Measurements from ENCODE around the gene LTBR.

LTBR gene

GRCh38 chr12:6363330-6364043, 20.5 kb upstream of the LTBR start:
- Histone ChIP-seq H2BK120ac (ENCODE audit: low read depth, low read length) (no peak overlapping the region), H3K27me3 (ENCODE audit: insufficient read depth, low read length, poor library complexity) (no peaks in the 10 kb centered on the region), H3K4me3 (ENCODE audit: low read length) (peak overlapping the region; percentile 23), H3K79me1 (ENCODE audit: low read length) (peaks cover 3% of the 10 kb centered on the region), H3K18ac (ENCODE audit: low read length) (peak overlapping the region; percentile 53), H4K5ac (ENCODE audit: low read length) (no peak overlapping the region), H2AK5ac (ENCODE audit: low read length) (no peak overlapping the region), H3K27ac (ENCODE audit: low read depth, low read length) (peak overlapping the region; percentile 36), H3K79me2 (ENCODE audit: control insufficient read depth, insufficient read depth, low read length) (peaks cover 5% of the 10 kb centered on the region), H3K4me1 (ENCODE audit: control insufficient read depth, low read depth, low read length) (no peaks in the 10 kb centered on the region), H3K23ac (ENCODE audit: low read length) (peak overlapping the region; percentile 100), H4K8ac (ENCODE audit: low read depth, low read length) (no peak overlapping the region), H3K4ac (ENCODE audit: low read depth, low read length) (peak overlapping the region; percentile 89), H3K4me2 (ENCODE audit: low read length) (peak overlapping the region; percentile 97), H3K56ac (ENCODE audit: low read length) (peak overlapping the region; percentile 92), H3K9ac (ENCODE audit: low read length) (peak overlapping the region; percentile 86), H2BK15ac (replicated peaks; ENCODE audit: low read depth) (no peak overlapping the region), H2BK5ac (ENCODE audit: low read length) (peak overlapping the region; percentile 41), H3K36me3 (ENCODE audit: control insufficient read depth, insufficient read depth, low read length) (peaks cover 2% of the 10 kb centered on the region)
- peak; percentile 73 for DNase-seq
- no CpG with 5 or more reads among the region's 59 CpGs for WGBS (ENCODE audit: extremely low coverage, insufficient coverage, low lambda C conversion rate)

- H3K4me2 ChIP-seq (ENCODE audit: low read length): peak overlapping the region; percentile 97
- no peak overlapping the region for H2BK120ac ChIP-seq (ENCODE audit: low read depth, low read length)
- no peak overlapping the region for H3K4ac ChIP-seq (ENCODE audit: low read depth, low read length)
- peak overlapping the region; percentile 23 for H3K4me3 ChIP-seq (ENCODE audit: low read length)
- no peak for DNase-seq
- no peaks in the 10 kb centered on the region for H3K4me1 ChIP-seq (ENCODE audit: control insufficient read depth, low read depth, low read length)
- peaks cover 6% of the 10 kb centered on the region for H3K79me2 ChIP-seq (ENCODE audit: control insufficient read depth, insufficient read depth, low read length)
- H4K5ac ChIP-seq (ENCODE audit: low read length): no peak overlapping the region
- H2BK5ac ChIP-seq (ENCODE audit: low read length): peak overlapping the region; percentile 41
- H3K56ac ChIP-seq (ENCODE audit: low read length): peak overlapping the region; percentile 92
- H3K27ac ChIP-seq (ENCODE audit: low read depth, low read length): peak overlapping the region; percentile 36
- no peaks in the 10 kb centered on the region for H3K27me3 ChIP-seq (ENCODE audit: insufficient read depth, low read length, poor library complexity)
- H2BK15ac ChIP-seq (replicated peaks; ENCODE audit: low read depth): no peak overlapping the region
- H4K8ac ChIP-seq (ENCODE audit: low read depth, low read length): no peak overlapping the region
- peaks cover 3% of the 10 kb centered on the region for H3K79me1 ChIP-seq (ENCODE audit: low read length)
- peak overlapping the region; percentile 53 for H3K18ac ChIP-seq (ENCODE audit: low read length)
- H3K36me3 ChIP-seq (ENCODE audit: control insufficient read depth, insufficient read depth, low read length): peaks cover 2% of the 10 kb centered on the region
- WGBS (ENCODE audit: extremely low coverage, insufficient coverage, low lambda C conversion rate): 86% methylated on average over 1 of the region's 15 CpGs
- peak overlapping the region; percentile 86 for H3K9ac ChIP-seq (ENCODE audit: low read length)
- no peak overlapping the region for H2AK5ac ChIP-seq (ENCODE audit: low read length)
- no peak overlapping the region for H3K23ac ChIP-seq (ENCODE audit: low read length)
These were observed 20.0 kb upstream of the LTBR start for GRCh38 chr12:6364044-6364374.

GRCh38 chr12:6367065-6367968, 16.6 kb upstream of the LTBR start:
- no peaks in the 10 kb centered on the region for H3K27me3 ChIP-seq (ENCODE audit: insufficient read depth, low read length, poor library complexity)
- no peak overlapping the region for H2BK15ac ChIP-seq (replicated peaks; ENCODE audit: low read depth)
- no peak overlapping the region for H3K4me3 ChIP-seq (ENCODE audit: low read length)
- no peak overlapping the region for H4K8ac ChIP-seq (ENCODE audit: low read depth, low read length)
- H4K5ac ChIP-seq (ENCODE audit: low read length): no peak overlapping the region
- peaks cover 19% of the 10 kb centered on the region for H3K79me2 ChIP-seq (ENCODE audit: control insufficient read depth, insufficient read depth, low read length)
- no peak for DNase-seq
- no peak overlapping the region for H2BK120ac ChIP-seq (ENCODE audit: low read depth, low read length)
- H3K18ac ChIP-seq (ENCODE audit: low read length): no peak overlapping the region
- H3K4ac ChIP-seq (ENCODE audit: low read depth, low read length): no peak overlapping the region
- no peak overlapping the region for H3K9ac ChIP-seq (ENCODE audit: low read length)
- no peak overlapping the region for H3K27ac ChIP-seq (ENCODE audit: low read depth, low read length)
- H3K36me3 ChIP-seq (ENCODE audit: control insufficient read depth, insufficient read depth, low read length): no peaks in the 10 kb centered on the region
- peaks cover 4% of the 10 kb centered on the region for H3K79me1 ChIP-seq (ENCODE audit: low read length)
- H3K23ac ChIP-seq (ENCODE audit: low read length): no peak overlapping the region
- H2AK5ac ChIP-seq (ENCODE audit: low read length): no peak overlapping the region
- no CpG with 5 or more reads among the region's 11 CpGs for WGBS (ENCODE audit: extremely low coverage, insufficient coverage, low lambda C conversion rate)
- no peak overlapping the region for H2BK5ac ChIP-seq (ENCODE audit: low read length)
- peaks cover 10% of the 10 kb centered on the region for H3K4me1 ChIP-seq (ENCODE audit: control insufficient read depth, low read depth, low read length)
- peak overlapping the region; percentile 15 for H3K56ac ChIP-seq (ENCODE audit: low read length)
- no peak overlapping the region for H3K4me2 ChIP-seq (ENCODE audit: low read length)

GRCh38 chr12:6367969-6368892, 15.7 kb upstream of the LTBR start:
- H3K4me2 ChIP-seq (ENCODE audit: low read length): no peak overlapping the region
- H3K36me3 ChIP-seq (ENCODE audit: control insufficient read depth, insufficient read depth, low read length): no peaks in the 10 kb centered on the region
- WGBS (ENCODE audit: extremely low coverage, insufficient coverage, low lambda C conversion rate): no CpG with 5 or more reads among the region's 15 CpGs
- H2BK120ac ChIP-seq (ENCODE audit: low read depth, low read length): no peak overlapping the region
- H3K27me3 ChIP-seq (ENCODE audit: insufficient read depth, low read length, poor library complexity): no peaks in the 10 kb centered on the region
- no peak overlapping the region for H4K8ac ChIP-seq (ENCODE audit: low read depth, low read length)
- peaks cover 4% of the 10 kb centered on the region for H3K79me1 ChIP-seq (ENCODE audit: low read length)
- no peak overlapping the region for H2BK15ac ChIP-seq (replicated peaks; ENCODE audit: low read depth)
- DNase-seq: no peak
- H4K5ac ChIP-seq (ENCODE audit: low read length): no peak overlapping the region
- H3K23ac ChIP-seq (ENCODE audit: low read length): no peak overlapping the region
- no peak overlapping the region for H3K4ac ChIP-seq (ENCODE audit: low read depth, low read length)
- peak overlapping the region; percentile 15 for H3K56ac ChIP-seq (ENCODE audit: low read length)
- H3K4me3 ChIP-seq (ENCODE audit: low read length): no peak overlapping the region
- no peak overlapping the region for H3K18ac ChIP-seq (ENCODE audit: low read length)
- H2AK5ac ChIP-seq (ENCODE audit: low read length): peak overlapping the region; percentile 32
- H3K9ac ChIP-seq (ENCODE audit: low read length): no peak overlapping the region
- peaks cover 12% of the 10 kb centered on the region for H3K4me1 ChIP-seq (ENCODE audit: control insufficient read depth, low read depth, low read length)
- no peak overlapping the region for H2BK5ac ChIP-seq (ENCODE audit: low read length)
- H3K79me2 ChIP-seq (ENCODE audit: control insufficient read depth, insufficient read depth, low read length): peaks cover 20% of the 10 kb centered on the region
- no peak overlapping the region for H3K27ac ChIP-seq (ENCODE audit: low read depth, low read length)

GRCh38 chr12:6368906-6369525, 14.9 kb upstream of the LTBR start:
- Histone ChIP-seq H4K8ac (ENCODE audit: low read depth, low read length) (no peak overlapping the region), H3K23ac (ENCODE audit: low read length) (no peak overlapping the region), H2AK5ac (ENCODE audit: low read length) (no peak overlapping the region), H3K79me2 (ENCODE audit: control insufficient read depth, insufficient read depth, low read length) (peaks cover 28% of the 10 kb centered on the region), H2BK15ac (replicated peaks; ENCODE audit: low read depth) (no peak overlapping the region), H2BK5ac (ENCODE audit: low read length) (no peak overlapping the region), H3K27me3 (ENCODE audit: insufficient read depth, low read length, poor library complexity) (no peaks in the 10 kb centered on the region), H3K36me3 (ENCODE audit: control insufficient read depth, insufficient read depth, low read length) (no peaks in the 10 kb centered on the region), H3K4me1 (ENCODE audit: control insufficient read depth, low read depth, low read length) (peaks cover 18% of the 10 kb centered on the region), H3K79me1 (ENCODE audit: low read length) (peaks cover 4% of the 10 kb centered on the region), H3K27ac (ENCODE audit: low read depth, low read length) (no peak overlapping the region), H3K4ac (ENCODE audit: low read depth, low read length) (no peak overlapping the region), H3K18ac (ENCODE audit: low read length) (no peak overlapping the region), H3K4me3 (ENCODE audit: low read length) (no peak overlapping the region), H3K56ac (ENCODE audit: low read length) (peak overlapping the region; percentile 28), H3K9ac (ENCODE audit: low read length) (no peak overlapping the region), H3K4me2 (ENCODE audit: low read length) (no peak overlapping the region), H4K5ac (ENCODE audit: low read length) (no peak overlapping the region), H2BK120ac (ENCODE audit: low read depth, low read length) (no peak overlapping the region)
- WGBS (ENCODE audit: extremely low coverage, insufficient coverage, low lambda C conversion rate): no CpG with 5 or more reads among the region's 9 CpGs
- DNase-seq: no peak

All from mesendoderm (in vitro differentiated cells).